Liver (tissue), 9 donors: Measurements from ENCODE around the gene SDE2. TPM values are rescaled to one million over a fixed set of nuclear protein-coding genes. Genes with fewer than 3 reads are reported as not detected.
A peak's percentile ranks its signal among the peaks of the same experiment; 100 is the strongest.

Experiments
- DNase-seq: peaks from one replicate; pipeline ENCODE4 v3.0.0-alpha.2; 2017; ENCODE audit warnings: low spot score
- H3K27ac ChIP-seq, 2 donors: one replicate each; pipeline ENCODE4 v1.7.0; 2013; ENCODE audit warnings: inconsistent platforms in 2 of 2, low read length in 2 of 2, control low read depth in 1 of 2, low read depth in 1 of 2, mild to moderate bottlenecking in 1 of 2
- H3K27me3 ChIP-seq, 4 donors: one replicate each; pipeline versions ENCODE4 v1.6.1 to v1.7.0; 2013; ENCODE audit warnings: low read length in 3 of 4, inconsistent platforms in 1 of 4, mild to moderate bottlenecking in 1 of 4, moderate library complexity in 1 of 4; ENCODE audit not compliant: control insufficient read depth in 4 of 4, insufficient read depth in 4 of 4
- H3K36me3 ChIP-seq, 4 donors: one replicate each; pipeline versions ENCODE4 v1.6.1 to v1.7.0; 2013; ENCODE audit warnings: low read length in 3 of 4, mild to moderate bottlenecking in 3 of 4, low read depth in 1 of 4, moderate library complexity in 1 of 4; ENCODE audit not compliant: control insufficient read depth in 4 of 4, insufficient read depth in 3 of 4
- H3K4me1 ChIP-seq, 4 donors: one replicate each; pipeline versions ENCODE4 v1.6.1 to v1.7.0; 2013; ENCODE audit warnings: low read length in 3 of 4, mild to moderate bottlenecking in 3 of 4, moderate library complexity in 1 of 4; ENCODE audit not compliant: control insufficient read depth in 4 of 4, insufficient read depth in 4 of 4
- H3K4me3 ChIP-seq, 3 donors: one replicate each; pipeline versions ENCODE4 v1.6.1 to v1.7.0; 2013; ENCODE audit warnings: low read length in 3 of 3, control low read depth in 1 of 3, low read depth in 1 of 3, mild to moderate bottlenecking in 1 of 3
- H3K9ac ChIP-seq, 2 donors: one replicate each; pipeline ENCODE4 v1.7.0; 2013; ENCODE audit warnings: low read length in 2 of 2, mild to moderate bottlenecking in 2 of 2, moderate library complexity in 2 of 2, control low read depth in 1 of 2, low read depth in 1 of 2
- H3K9me3 ChIP-seq, 4 donors: one replicate each; pipeline versions ENCODE4 v1.6.1 to v1.7.0; 2013; ENCODE audit warnings: low read length in 3 of 4; ENCODE audit not compliant: control insufficient read depth in 4 of 4
- EGR1 ChIP-seq, 2 donors: IDR thresholded peaks; 2 replicates each; pipeline ENCODE4 v1.6.1; 2016 to 2018; ENCODE audit warnings: antibody characterized with exemption in 2 of 2, low read depth in 2 of 2
- FOXA1 ChIP-seq: IDR thresholded peaks from 2 replicates; pipeline ENCODE4 v1.6.1; 2016; ENCODE audit warnings: antibody characterized with exemption
- FOXA2 ChIP-seq: IDR thresholded peaks from 2 replicates; pipeline ENCODE4 v1.6.1; 2016; ENCODE audit warnings: antibody characterized with exemption
- GABPA ChIP-seq, 2 donors: IDR thresholded peaks in 1 of 2; conservative IDR thresholded peaks in 1 of 2; 2 replicates each; pipeline ENCODE4 v1.6.1; 2016; ENCODE audit warnings: antibody characterized with exemption in 2 of 2, mild to moderate bottlenecking in 1 of 2, moderate library complexity in 1 of 2
- HNF4A ChIP-seq, 2 donors: conservative IDR thresholded peaks; 2 replicates each; pipeline ENCODE4 v1.6.1; 2016; ENCODE audit warnings: antibody characterized with exemption in 2 of 2, mild to moderate bottlenecking in 2 of 2
- HNF4G ChIP-seq: IDR thresholded peaks from 2 replicates; pipeline ENCODE4 v1.6.1; 2016; ENCODE audit warnings: antibody characterized with exemption
- JUND ChIP-seq, 2 donors: IDR thresholded peaks; 2 replicates each; pipeline ENCODE4 v1.6.1; 2016; ENCODE audit warnings: antibody characterized with exemption in 2 of 2
- NR2F2 ChIP-seq: IDR thresholded peaks from 2 replicates; pipeline ENCODE4 v1.6.1; 2016; ENCODE audit warnings: antibody characterized with exemption
- RAD21 ChIP-seq, 2 donors: IDR thresholded peaks; 2 replicates each; pipeline ENCODE4 v1.6.1; 2016; ENCODE audit warnings: antibody characterized with exemption in 2 of 2, mild to moderate bottlenecking in 2 of 2
- RXRA ChIP-seq, 2 donors: IDR thresholded peaks; 2 replicates each; pipeline ENCODE4 v1.6.1; 2017 to 2018; ENCODE audit warnings: antibody characterized with exemption in 2 of 2, mild to moderate bottlenecking in 1 of 2
- SP1 ChIP-seq: IDR thresholded peaks from 2 replicates; pipeline ENCODE4 v1.6.1; 2018; ENCODE audit warnings: antibody characterized with exemption, mild to moderate bottlenecking
- TAF1 ChIP-seq: conservative IDR thresholded peaks from 2 replicates; pipeline ENCODE4 v1.6.1; 2016; ENCODE audit warnings: antibody characterized with exemption, mild to moderate bottlenecking
- YY1 ChIP-seq: IDR thresholded peaks from 2 replicates; pipeline ENCODE4 v1.6.1; 2016; ENCODE audit warnings: antibody characterized with exemption, mild to moderate bottlenecking
- WGBS: extraction: QIAGEN DNeasy Blood & Tissue Kit; methylation state at CpG from one replicate; pipeline ENCODE4 v1.1.7; 2013; 5-methylcytosine and 5-hydroxymethylcytosine counted together
- polyA plus RNA-seq, 2 donors: library from polyadenylated mRNA; stranded (reverse) in 1 of 2; unstranded in 1 of 2; fragments of 200-250 nt in 1 of 2; fragments of >200 nt in 1 of 2; fragmentation: Nextera tagmentation in 1 of 2; extraction: Ambion mirVana in 1 of 2; gene quantifications; one replicate each; pipeline versions ENCODE4 v1.2.1 to v1.2.3, GENCODE V29; 2013 to 2015
- total RNA-seq, 2 donors: library from RNA; depleted of rRNA; stranded (reverse); fragments of >200 nt; gene quantifications; one replicate each; pipeline ENCODE4 v1.2.3, GENCODE V29; 2014
- TF ChIP-seq, protein P1 (sequence below): IDR thresholded peaks from 2 replicates; pipeline ENCODE4 v1.6.1; 2016; ENCODE audit warnings: antibody characterized with exemption
- TF ChIP-seq, protein P2 (sequence below): IDR thresholded peaks from 2 replicates; pipeline ENCODE4 v1.6.1; 2016; ENCODE audit warnings: antibody characterized with exemption, mild to moderate bottlenecking
- TF ChIP-seq, protein P3 (sequence below): IDR thresholded peaks from 2 replicates; pipeline ENCODE4 v1.6.1; 2016; ENCODE audit warnings: antibody characterized with exemption
- TF ChIP-seq, protein P4 (sequence below): IDR thresholded peaks from 2 replicates; pipeline ENCODE4 v1.6.1; 2016; ENCODE audit warnings: antibody characterized with exemption
- TF ChIP-seq, protein P5 (sequence below): fragments of 150-350 bp; IDR thresholded peaks from 2 replicates; pipeline ENCODE4 v1.5.1; 2017; ENCODE audit warnings: improper control_type of control experiment, low read depth, low read length; ENCODE audit not compliant: missing input control
- donor health status: healthy.
- donor health status: healthy.
- donor health status: healthy.
- donor health status: healthy.
- donor health status: healthy.

Gene SDE2
- total RNA-seq = 10 to 100 TPM; 15.6 to 53.7 TPM
- polyA plus RNA-seq = 1 to 10 TPM; 4.7 to 6.5 TPM

DNA sequence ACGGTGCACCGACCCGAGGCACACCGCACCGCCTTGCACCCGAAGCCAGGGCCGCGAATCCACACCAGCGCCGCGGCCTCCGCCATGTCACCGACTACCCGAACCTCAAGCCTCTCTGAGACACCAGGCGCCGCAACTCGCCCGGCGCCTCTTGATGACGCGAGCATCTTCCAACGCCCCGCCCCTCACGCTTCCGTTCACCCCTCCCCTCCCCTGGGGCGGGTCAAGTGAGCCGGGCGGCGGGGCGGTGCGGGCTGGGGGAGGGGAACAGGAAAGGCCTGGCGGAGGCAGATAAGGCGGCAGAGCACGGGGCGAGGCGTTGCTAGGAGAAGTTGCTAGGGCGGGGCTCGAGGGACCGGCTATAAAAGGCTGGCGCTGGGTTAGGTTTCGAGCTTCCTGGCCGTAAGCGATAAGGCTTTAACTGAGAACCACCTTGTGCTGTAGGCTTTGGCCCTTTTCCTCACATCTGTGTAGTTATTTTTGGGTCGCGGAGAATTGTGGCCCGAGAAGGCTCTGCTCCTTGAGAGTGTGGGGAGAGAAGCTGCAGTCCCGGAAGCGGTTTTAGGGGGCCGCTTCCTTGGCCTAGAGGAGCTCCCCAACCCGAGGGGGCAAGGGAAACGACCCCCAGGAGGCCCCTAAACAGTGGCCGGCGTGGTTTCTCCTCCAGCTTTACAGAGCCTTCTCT lies at the start of gene SDE2:
Gene SDE2 (minus strand): TSS at position 117 of the 685 bp plus-strand sequence. CDS start 31 bp downstream, at position 86.
- H3K4me3 ChIP-seq = peak within 1 kb of the TSS; percentile 91 to 99 (median 92)
- 2% methylated on average over 53 of the region's 53 CpGs for WGBS
- peaks cover 4 to 19% (median 16%) of the 10 kb centered on the region in 4 donors for H3K4me1 ChIP-seq
- H3K36me3 ChIP-seq = peaks cover 0 to 10% (median 2%) of the 10 kb centered on the region in 4 donors
- peak within 1 kb of the TSS; percentile 88 to 89 for H3K27ac ChIP-seq
- TF ChIP-seq RXRA (IDR thresholded peaks at IDR 0.05) = peak; percentile 66
- peak in 1 of 2 donors; percentile 46 for TF ChIP-seq EGR1 (IDR thresholded peaks at IDR 0.05; ENCODE audit: low read depth in 2 of 2)
- TF ChIP-seq JUND (IDR thresholded peaks at IDR 0.05) = no peak
- TF ChIP-seq SP1 = peak; percentile 86
- TF ChIP-seq, protein P1, sequence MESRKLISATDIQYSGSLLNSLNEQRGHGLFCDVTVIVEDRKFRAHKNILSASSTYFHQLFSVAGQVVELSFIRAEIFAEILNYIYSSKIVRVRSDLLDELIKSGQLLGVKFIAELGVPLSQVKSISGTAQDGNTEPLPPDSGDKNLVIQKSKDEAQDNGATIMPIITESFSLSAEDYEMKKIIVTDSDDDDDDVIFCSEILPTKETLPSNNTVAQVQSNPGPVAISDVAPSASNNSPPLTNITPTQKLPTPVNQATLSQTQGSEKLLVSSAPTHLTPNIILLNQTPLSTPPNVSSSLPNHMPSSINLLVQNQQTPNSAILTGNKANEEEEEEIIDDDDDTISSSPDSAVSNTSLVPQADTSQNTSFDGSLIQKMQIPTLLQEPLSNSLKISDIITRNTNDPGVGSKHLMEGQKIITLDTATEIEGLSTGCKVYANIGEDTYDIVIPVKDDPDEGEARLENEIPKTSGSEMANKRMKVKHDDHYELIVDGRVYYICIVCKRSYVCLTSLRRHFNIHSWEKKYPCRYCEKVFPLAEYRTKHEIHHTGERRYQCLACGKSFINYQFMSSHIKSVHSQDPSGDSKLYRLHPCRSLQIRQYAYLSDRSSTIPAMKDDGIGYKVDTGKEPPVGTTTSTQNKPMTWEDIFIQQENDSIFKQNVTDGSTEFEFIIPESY = peak; percentile 83
- TF ChIP-seq, protein P2, sequence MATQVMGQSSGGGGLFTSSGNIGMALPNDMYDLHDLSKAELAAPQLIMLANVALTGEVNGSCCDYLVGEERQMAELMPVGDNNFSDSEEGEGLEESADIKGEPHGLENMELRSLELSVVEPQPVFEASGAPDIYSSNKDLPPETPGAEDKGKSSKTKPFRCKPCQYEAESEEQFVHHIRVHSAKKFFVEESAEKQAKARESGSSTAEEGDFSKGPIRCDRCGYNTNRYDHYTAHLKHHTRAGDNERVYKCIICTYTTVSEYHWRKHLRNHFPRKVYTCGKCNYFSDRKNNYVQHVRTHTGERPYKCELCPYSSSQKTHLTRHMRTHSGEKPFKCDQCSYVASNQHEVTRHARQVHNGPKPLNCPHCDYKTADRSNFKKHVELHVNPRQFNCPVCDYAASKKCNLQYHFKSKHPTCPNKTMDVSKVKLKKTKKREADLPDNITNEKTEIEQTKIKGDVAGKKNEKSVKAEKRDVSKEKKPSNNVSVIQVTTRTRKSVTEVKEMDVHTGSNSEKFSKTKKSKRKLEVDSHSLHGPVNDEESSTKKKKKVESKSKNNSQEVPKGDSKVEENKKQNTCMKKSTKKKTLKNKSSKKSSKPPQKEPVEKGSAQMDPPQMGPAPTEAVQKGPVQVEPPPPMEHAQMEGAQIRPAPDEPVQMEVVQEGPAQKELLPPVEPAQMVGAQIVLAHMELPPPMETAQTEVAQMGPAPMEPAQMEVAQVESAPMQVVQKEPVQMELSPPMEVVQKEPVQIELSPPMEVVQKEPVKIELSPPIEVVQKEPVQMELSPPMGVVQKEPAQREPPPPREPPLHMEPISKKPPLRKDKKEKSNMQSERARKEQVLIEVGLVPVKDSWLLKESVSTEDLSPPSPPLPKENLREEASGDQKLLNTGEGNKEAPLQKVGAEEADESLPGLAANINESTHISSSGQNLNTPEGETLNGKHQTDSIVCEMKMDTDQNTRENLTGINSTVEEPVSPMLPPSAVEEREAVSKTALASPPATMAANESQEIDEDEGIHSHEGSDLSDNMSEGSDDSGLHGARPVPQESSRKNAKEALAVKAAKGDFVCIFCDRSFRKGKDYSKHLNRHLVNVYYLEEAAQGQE = peak; percentile 84
- peak; percentile 48 for TF ChIP-seq HNF4A (conservative IDR thresholded peaks at IDR 0.05)
- peak; percentile 11 for TF ChIP-seq HNF4G
- peak; percentile 97 for TF ChIP-seq YY1
- peak; percentile 3 for TF ChIP-seq FOXA2
- peak; percentile 53 to 88 for TF ChIP-seq GABPA (IDR thresholded peaks at IDR 0.05 in 1 of 2, conservative IDR thresholded peaks at IDR 0.05 in 1 of 2)
- peak; percentile 70 for TF ChIP-seq TAF1
- no peak for TF ChIP-seq FOXA1
- peak in 1 of 2 donors; percentile 50 for TF ChIP-seq RAD21 (IDR thresholded peaks at IDR 0.05)
- TF ChIP-seq, protein P3, sequence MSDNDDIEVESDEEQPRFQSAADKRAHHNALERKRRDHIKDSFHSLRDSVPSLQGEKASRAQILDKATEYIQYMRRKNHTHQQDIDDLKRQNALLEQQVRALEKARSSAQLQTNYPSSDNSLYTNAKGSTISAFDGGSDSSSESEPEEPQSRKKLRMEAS = peak; percentile 75
- TF ChIP-seq NR2F2 = peak; percentile 73
- TF ChIP-seq, protein P4, sequence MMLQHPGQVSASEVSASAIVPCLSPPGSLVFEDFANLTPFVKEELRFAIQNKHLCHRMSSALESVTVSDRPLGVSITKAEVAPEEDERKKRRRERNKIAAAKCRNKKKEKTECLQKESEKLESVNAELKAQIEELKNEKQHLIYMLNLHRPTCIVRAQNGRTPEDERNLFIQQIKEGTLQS = peak; percentile 16
- TF ChIP-seq, protein P5, sequence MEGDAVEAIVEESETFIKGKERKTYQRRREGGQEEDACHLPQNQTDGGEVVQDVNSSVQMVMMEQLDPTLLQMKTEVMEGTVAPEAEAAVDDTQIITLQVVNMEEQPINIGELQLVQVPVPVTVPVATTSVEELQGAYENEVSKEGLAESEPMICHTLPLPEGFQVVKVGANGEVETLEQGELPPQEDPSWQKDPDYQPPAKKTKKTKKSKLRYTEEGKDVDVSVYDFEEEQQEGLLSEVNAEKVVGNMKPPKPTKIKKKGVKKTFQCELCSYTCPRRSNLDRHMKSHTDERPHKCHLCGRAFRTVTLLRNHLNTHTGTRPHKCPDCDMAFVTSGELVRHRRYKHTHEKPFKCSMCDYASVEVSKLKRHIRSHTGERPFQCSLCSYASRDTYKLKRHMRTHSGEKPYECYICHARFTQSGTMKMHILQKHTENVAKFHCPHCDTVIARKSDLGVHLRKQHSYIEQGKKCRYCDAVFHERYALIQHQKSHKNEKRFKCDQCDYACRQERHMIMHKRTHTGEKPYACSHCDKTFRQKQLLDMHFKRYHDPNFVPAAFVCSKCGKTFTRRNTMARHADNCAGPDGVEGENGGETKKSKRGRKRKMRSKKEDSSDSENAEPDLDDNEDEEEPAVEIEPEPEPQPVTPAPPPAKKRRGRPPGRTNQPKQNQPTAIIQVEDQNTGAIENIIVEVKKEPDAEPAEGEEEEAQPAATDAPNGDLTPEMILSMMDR = no peak
- no peaks in the 10 kb centered on the region for H3K9me3 ChIP-seq
- H3K9ac ChIP-seq = peak within 1 kb of the TSS; percentile 73 to 99
- peak; percentile 100 for DNase-seq
- no peaks in the 10 kb centered on the region for H3K27me3 ChIP-seq
